HCT116 (cell line): ENCODE results near the gene SORL1. TPM values are rescaled to one million over a fixed set of nuclear protein-coding genes. Genes with fewer than 3 reads are reported as not detected.

Source experiments
- ATAC-seq: fragments of 200-7000 bp; cut with Tn5 transposase; 2 replicates; pipeline ENCODE4 v1.9.1; 2020; ENCODE audit warnings: mild to moderate bottlenecking, moderate library complexity
- BruUV-seq: library from RNA; stranded (reverse); fragments of 400-500 nt; replicated peaks from 2 replicates; lab custom pipeline; 2021; lab: Mats Ljungman, UMichigan
- CTCF ChIA-PET: fragments of 300-600 bp; sonication (Branson Sonifier 250); formaldehyde crosslinking; loops from one replicate; lab custom pipeline; 2021; ENCODE audit warnings: antibody characterized with exemption; lab: Charles Lee
- POLR2A ChIA-PET: fragments of 300-600, 350-600 bp; sonication (Branson Sonifier 250); formaldehyde crosslinking; loops from one replicate; lab custom pipeline; 2021; ENCODE audit warnings: antibody characterized with exemption; lab: Charles Lee
- RAD21 ChIA-PET, 2 experiments: fragments of 300-600 bp; sonication (Branson Sonifier 250); formaldehyde crosslinking; loops; one replicate each; lab custom pipeline; 2023; ENCODE audit warnings: low total read pairs in 2 of 2; ENCODE audit not compliant: uncharacterized antibody in 2 of 2, unreplicated experiment in 2 of 2, low non-redundant PET in 1 of 2; lab: Charles Lee
- DNase-seq: peaks from one replicate; pipeline ENCODE4 v3.0.0-alpha.2; 2010; ENCODE audit warnings: low read depth, low spot score
- H2AFZ ChIP-seq: fragments of 200-600 bp; shearing (Covaris generic), sonication (generic); 2 replicates; pipeline ENCODE4 v1.6.1; 2017; ENCODE audit warnings: low read depth, mixed run types, mixed read lengths, antibody characterized with exemption, low read length; ENCODE audit not compliant: poor library complexity, severe bottlenecking
- H3K27ac ChIP-seq: 2 replicates; pipeline ENCODE4 v1.5.1; 2012; ENCODE audit warnings: low read depth, low read length
- H3K27me3 ChIP-seq: fragments of 200-600 bp; sonication (generic); 2 replicates; pipeline ENCODE4 v1.6.1; 2016; ENCODE audit warnings: mixed run types, low read length, mixed read lengths; ENCODE audit not compliant: insufficient read depth
- H3K36me3 ChIP-seq, 2 experiments: fragments of 200-500 bp in 1 of 2; fragments of 200-600 bp in 1 of 2; sonication (Bioruptor generic) in 1 of 2; sonication (generic) in 1 of 2; 2 replicates each; pipeline versions ENCODE4 v1.5.1 to v1.6.1; 2014 to 2016; ENCODE audit warnings: low read length in 2 of 2, inconsistent platforms in 1 of 2, mixed read lengths in 1 of 2, mixed run types in 1 of 2; ENCODE audit not compliant: insufficient read depth in 2 of 2, control insufficient read depth in 1 of 2
- H3K4me1 ChIP-seq, 2 experiments: fragments of 200-600 bp in 1 of 2; sonication (generic) in 1 of 2; 2 replicates each; pipeline versions ENCODE4 v1.5.1 to v1.6.1; 2012 to 2017; ENCODE audit warnings: low read length in 2 of 2, inconsistent platforms in 1 of 2, mild to moderate bottlenecking in 1 of 2, mixed read lengths in 1 of 2, mixed run types in 1 of 2, moderate library complexity in 1 of 2; ENCODE audit not compliant: insufficient read depth in 2 of 2, control insufficient read depth in 1 of 2
- H3K4me2 ChIP-seq: fragments of 200-600 bp; sonication (generic); 2 replicates; pipeline ENCODE4 v1.6.1; 2017; ENCODE audit warnings: mixed run types, low read length, mixed read lengths
- H3K4me3 ChIP-seq, 2 experiments: fragments of 200-600 bp in 1 of 2; sonication (generic) in 1 of 2; replicated peaks in 1 of 2; 2 replicates each; pipeline ENCODE4 v1.5.1; 2011 to 2016; ENCODE audit warnings: low read length in 2 of 2, control low read depth in 1 of 2, low read depth in 1 of 2, mild to moderate bottlenecking in 1 of 2, mixed read lengths in 1 of 2, mixed run types in 1 of 2
- H3K79me2 ChIP-seq: fragments of 200-600 bp; sonication (generic); 2 replicates; pipeline ENCODE4 v1.6.1; 2017; ENCODE audit warnings: mild to moderate bottlenecking, mixed run types, low read length, moderate library complexity, mixed read lengths; ENCODE audit not compliant: insufficient read depth
- H3K9ac ChIP-seq: fragments of 200-600 bp; sonication (generic); 2 replicates; pipeline ENCODE4 v1.6.1; 2016; ENCODE audit warnings: low read length, mixed read lengths
- H3K9me2 ChIP-seq: fragments of 200-600 bp; sonication (generic), shearing (Covaris generic); 2 replicates; pipeline ENCODE4 v1.6.1; 2017; ENCODE audit warnings: mixed run types, mild to moderate bottlenecking, moderate library complexity; ENCODE audit not compliant: insufficient read depth
- H3K9me3 ChIP-seq, 2 experiments: fragments of 200-500 bp in 1 of 2; fragments of 200-600 bp in 1 of 2; sonication (Bioruptor generic) in 1 of 2; sonication (generic) in 1 of 2; 2 replicates each; pipeline ENCODE4 v1.6.1; 2014 to 2017; ENCODE audit warnings: low read length in 2 of 2, mixed read lengths in 2 of 2, inconsistent platforms in 1 of 2, low read depth in 1 of 2, mild to moderate bottlenecking in 1 of 2, mixed run types in 1 of 2, moderate library complexity in 1 of 2; ENCODE audit not compliant: control insufficient read depth in 1 of 2, insufficient read depth in 1 of 2
- H4K20me1 ChIP-seq: fragments of 200-600 bp; sonication (generic), shearing (Covaris generic); 2 replicates; pipeline ENCODE4 v1.6.1; 2017; ENCODE audit warnings: mixed run types, mild to moderate bottlenecking, moderate library complexity; ENCODE audit not compliant: insufficient read depth
- CBX3 ChIP-seq: IDR thresholded peaks from 2 replicates; pipeline ENCODE4 v1.6.1; 2012; ENCODE audit warnings: low read depth
- CEBPB ChIP-seq: IDR thresholded peaks from 2 replicates; pipeline ENCODE4 v1.6.1; 2012; ENCODE audit warnings: low read depth
- EGR1 ChIP-seq: IDR thresholded peaks from 2 replicates; pipeline ENCODE4 v1.6.1; 2012; ENCODE audit warnings: low read depth
- EZH2phosphoT487 ChIP-seq: fragments of 200-600 bp; IDR thresholded peaks from 2 replicates; pipeline ENCODE4 v1.6.1; 2018; ENCODE audit warnings: antibody characterized with exemption, borderline replicate concordance
- FOSL1 ChIP-seq: IDR thresholded peaks from 2 replicates; pipeline ENCODE4 v1.6.1; 2012; ENCODE audit warnings: low read depth
- JUND ChIP-seq: IDR thresholded peaks from 2 replicates; pipeline ENCODE4 v1.6.1; 2012
- POLR2AphosphoS5 ChIP-seq: IDR thresholded peaks from 2 replicates; pipeline ENCODE4 v1.6.1; 2011; ENCODE audit warnings: mild to moderate bottlenecking, low read depth, low read length, moderate library complexity
- RAD21 ChIP-seq: IDR thresholded peaks from 2 replicates; pipeline ENCODE4 v1.6.1; 2012; ENCODE audit warnings: low read depth, mild to moderate bottlenecking
- SP1 ChIP-seq: IDR thresholded peaks from 2 replicates; pipeline ENCODE4 v1.6.1; 2012; ENCODE audit warnings: low read depth
- SRF ChIP-seq: IDR thresholded peaks from 2 replicates; pipeline ENCODE4 v1.6.1; 2012; ENCODE audit warnings: low read depth
- TCF7L2 ChIP-seq: IDR thresholded peaks from 2 replicates; pipeline ENCODE4 v1.7.0; 2011; ENCODE audit warnings: borderline replicate concordance, inconsistent platforms; ENCODE audit not compliant: insufficient read depth, insufficient read length; ENCODE audit errors: extremely low read depth
- YY1 ChIP-seq: IDR thresholded peaks from 2 replicates; pipeline ENCODE4 v1.6.1; 2011; ENCODE audit warnings: low read length, low read depth, moderate library complexity, mild to moderate bottlenecking; ENCODE audit not compliant: insufficient replicate concordance; ENCODE audit errors: extremely low read depth
- ZFX ChIP-seq: fragments of 450-650 bp; IDR thresholded peaks from 2 replicates; pipeline ENCODE4 v1.6.1; 2017
- ZNF274 ChIP-seq: fragments of 200-500 bp; sonication (Bioruptor generic); IDR thresholded peaks from 2 replicates; pipeline ENCODE4 v1.6.1; 2014; ENCODE audit warnings: mild to moderate bottlenecking, low read depth, low read length, inconsistent platforms
- intact Hi-C: fragments of 100-400 bp; cut with micrococcal nuclease; formaldehyde crosslinking; loops from 2 replicates; pipeline ENCODE4 v1.10.0; 2022
- total RNA-seq: library from RNA; stranded (reverse); gene quantifications from one replicate; pipeline ENCODE4 v1.2.1, GENCODE V29; 2021; ENCODE audit not compliant: unreplicated experiment
- TF ChIP-seq, protein P1 (sequence below): IDR thresholded peaks from 2 replicates; pipeline ENCODE4 v1.6.1; 2011; ENCODE audit warnings: mild to moderate bottlenecking, low read length, moderate library complexity; ENCODE audit not compliant: insufficient replicate concordance; ENCODE audit errors: extremely low read depth
- TF ChIP-seq, protein P2 (sequence below): IDR thresholded peaks from 2 replicates; pipeline ENCODE4 v1.6.1; 2012
- TF ChIP-seq, protein P3 (sequence below): IDR thresholded peaks from 2 replicates; pipeline ENCODE4 v1.6.1; 2012; ENCODE audit warnings: low read depth
- TF ChIP-seq, protein P4 (sequence below), 3 experiments: fragments of 200-600 bp in 1 of 3; sonication (generic) in 1 of 3; IDR thresholded peaks in 2 of 3; conservative IDR thresholded peaks in 1 of 3; 2 replicates each; pipeline ENCODE4 v1.5.1; 2012 to 2017; ENCODE audit warnings: low read depth in 2 of 3, low read length in 2 of 3, antibody characterized with exemption in 1 of 3, borderline replicate concordance in 1 of 3, control low read depth in 1 of 3, mild to moderate bottlenecking in 1 of 3, mixed read lengths in 1 of 3, mixed run types in 1 of 3, moderate library complexity in 1 of 3; ENCODE audit not compliant: insufficient read depth in 1 of 3

Gene SORL1
- total RNA-seq, 1 experiment from 2014 or later, result 17.4 TPM

DNA sequence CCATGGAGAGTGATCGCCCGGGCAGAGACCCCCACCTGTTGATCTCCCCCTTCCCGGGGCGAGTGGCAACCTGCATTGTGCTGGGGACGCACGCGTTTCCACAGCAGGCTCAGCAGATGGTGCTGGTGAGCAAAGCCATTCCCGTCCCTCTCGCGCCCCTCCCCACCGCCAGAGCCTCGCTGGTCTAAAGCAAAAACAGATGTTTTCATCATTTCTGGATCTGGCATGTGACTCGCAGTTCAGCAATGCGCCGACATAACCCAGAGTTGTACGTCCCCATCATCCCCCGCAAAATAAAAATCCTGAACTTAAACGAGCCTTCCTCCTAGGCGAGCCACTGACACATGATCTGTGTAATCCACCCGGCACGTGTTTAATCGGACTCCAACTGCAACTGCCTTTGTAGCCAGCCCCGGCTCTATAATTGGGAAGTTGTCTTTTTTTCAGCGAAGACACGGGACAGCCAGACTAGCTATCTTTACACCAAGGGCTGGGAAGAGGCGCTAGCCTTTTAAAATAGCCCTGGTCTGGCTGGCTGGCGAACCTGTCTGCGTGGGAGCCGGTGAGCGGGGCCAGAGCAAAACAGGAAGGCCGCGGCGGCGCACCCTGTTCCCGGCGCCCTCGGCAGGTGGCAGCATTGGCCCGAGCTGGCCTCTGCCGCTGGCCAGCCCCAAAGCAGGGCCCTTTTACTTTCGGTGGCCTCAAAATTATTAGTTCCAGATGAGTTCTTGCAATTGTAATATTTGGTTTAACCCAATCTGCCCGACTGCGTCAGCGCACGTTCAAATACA, 203.6 kb downstream of the SORL1 start:
- Histone ChIP-seq H3K36me3 (no peaks in the 10 kb centered on the region), H3K4me3 (peak overlapping the region; percentile 28 to 51), H3K9me3 (no peaks in the 10 kb centered on the region), H2AFZ (peak overlapping the region; percentile 96), H3K4me2 (peak overlapping the region; percentile 82), H3K9me2 (no peaks in the 10 kb centered on the region), H3K9ac (peak overlapping the region; percentile 63), H3K79me2 (no peaks in the 10 kb centered on the region), H3K4me1 (peaks cover 19 to 34% of the 10 kb centered on the region in 2 experiments), H3K27me3 (no peaks in the 10 kb centered on the region), H4K20me1 (no peaks in the 10 kb centered on the region), H3K27ac (peak overlapping the region; percentile 62)
- POLR2A ChIA-PET, result interaction anchor here (0.7 to 1.0 kb wide), 2 partner anchors 849 to 850 kb away, joined by 3 to 5 read pairs; no protein-coding TSS in a partner anchor
- CTCF ChIA-PET, result interaction anchor here (0.5 to 5.5 kb wide), 8 partner anchors 9 to 941 kb away, joined by 3 to 54 read pairs (median 4); no protein-coding TSS in a partner anchor
- BruUV-seq, result TSS peak; percentile 71
- intact Hi-C loops, result loop anchor here (1.0 to 10.0 kb wide), 6 partner anchors 367 to 929 kb away; no protein-coding TSS in a partner anchor
- peak; percentile 60 for DNase-seq
- peak; percentile 92 for ATAC-seq
- RAD21 ChIA-PET, result interaction anchor here in 1 of 2 experiments (1.2 to 2.3 kb wide), 2 partner anchors 547 to 850 kb away, joined by 4 to 9 read pairs; no protein-coding TSS in a partner anchor
- no peak for TF ChIP-seq EZH2phosphoT487
- no peak for TF ChIP-seq FOSL1
- TF ChIP-seq RAD21, result peak; percentile 99
- TF ChIP-seq POLR2AphosphoS5, result no peak
- TF ChIP-seq ZNF274, result no peak
- peak; percentile 22 for TF ChIP-seq YY1
- TF ChIP-seq, protein P1, sequence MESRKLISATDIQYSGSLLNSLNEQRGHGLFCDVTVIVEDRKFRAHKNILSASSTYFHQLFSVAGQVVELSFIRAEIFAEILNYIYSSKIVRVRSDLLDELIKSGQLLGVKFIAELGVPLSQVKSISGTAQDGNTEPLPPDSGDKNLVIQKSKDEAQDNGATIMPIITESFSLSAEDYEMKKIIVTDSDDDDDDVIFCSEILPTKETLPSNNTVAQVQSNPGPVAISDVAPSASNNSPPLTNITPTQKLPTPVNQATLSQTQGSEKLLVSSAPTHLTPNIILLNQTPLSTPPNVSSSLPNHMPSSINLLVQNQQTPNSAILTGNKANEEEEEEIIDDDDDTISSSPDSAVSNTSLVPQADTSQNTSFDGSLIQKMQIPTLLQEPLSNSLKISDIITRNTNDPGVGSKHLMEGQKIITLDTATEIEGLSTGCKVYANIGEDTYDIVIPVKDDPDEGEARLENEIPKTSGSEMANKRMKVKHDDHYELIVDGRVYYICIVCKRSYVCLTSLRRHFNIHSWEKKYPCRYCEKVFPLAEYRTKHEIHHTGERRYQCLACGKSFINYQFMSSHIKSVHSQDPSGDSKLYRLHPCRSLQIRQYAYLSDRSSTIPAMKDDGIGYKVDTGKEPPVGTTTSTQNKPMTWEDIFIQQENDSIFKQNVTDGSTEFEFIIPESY, result no peak
- peak; percentile 75 for TF ChIP-seq EGR1
- TF ChIP-seq JUND, result no peak
- no peak for TF ChIP-seq CBX3
- no peak for TF ChIP-seq SRF
- TF ChIP-seq ZFX, result peak; percentile 41; the same call in 1 of the 2 replicates
- TF ChIP-seq, protein P2, sequence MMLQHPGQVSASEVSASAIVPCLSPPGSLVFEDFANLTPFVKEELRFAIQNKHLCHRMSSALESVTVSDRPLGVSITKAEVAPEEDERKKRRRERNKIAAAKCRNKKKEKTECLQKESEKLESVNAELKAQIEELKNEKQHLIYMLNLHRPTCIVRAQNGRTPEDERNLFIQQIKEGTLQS, result no peak
- TF ChIP-seq TCF7L2, result peak; percentile 13
- no peak for TF ChIP-seq SP1
- TF ChIP-seq, protein P3, sequence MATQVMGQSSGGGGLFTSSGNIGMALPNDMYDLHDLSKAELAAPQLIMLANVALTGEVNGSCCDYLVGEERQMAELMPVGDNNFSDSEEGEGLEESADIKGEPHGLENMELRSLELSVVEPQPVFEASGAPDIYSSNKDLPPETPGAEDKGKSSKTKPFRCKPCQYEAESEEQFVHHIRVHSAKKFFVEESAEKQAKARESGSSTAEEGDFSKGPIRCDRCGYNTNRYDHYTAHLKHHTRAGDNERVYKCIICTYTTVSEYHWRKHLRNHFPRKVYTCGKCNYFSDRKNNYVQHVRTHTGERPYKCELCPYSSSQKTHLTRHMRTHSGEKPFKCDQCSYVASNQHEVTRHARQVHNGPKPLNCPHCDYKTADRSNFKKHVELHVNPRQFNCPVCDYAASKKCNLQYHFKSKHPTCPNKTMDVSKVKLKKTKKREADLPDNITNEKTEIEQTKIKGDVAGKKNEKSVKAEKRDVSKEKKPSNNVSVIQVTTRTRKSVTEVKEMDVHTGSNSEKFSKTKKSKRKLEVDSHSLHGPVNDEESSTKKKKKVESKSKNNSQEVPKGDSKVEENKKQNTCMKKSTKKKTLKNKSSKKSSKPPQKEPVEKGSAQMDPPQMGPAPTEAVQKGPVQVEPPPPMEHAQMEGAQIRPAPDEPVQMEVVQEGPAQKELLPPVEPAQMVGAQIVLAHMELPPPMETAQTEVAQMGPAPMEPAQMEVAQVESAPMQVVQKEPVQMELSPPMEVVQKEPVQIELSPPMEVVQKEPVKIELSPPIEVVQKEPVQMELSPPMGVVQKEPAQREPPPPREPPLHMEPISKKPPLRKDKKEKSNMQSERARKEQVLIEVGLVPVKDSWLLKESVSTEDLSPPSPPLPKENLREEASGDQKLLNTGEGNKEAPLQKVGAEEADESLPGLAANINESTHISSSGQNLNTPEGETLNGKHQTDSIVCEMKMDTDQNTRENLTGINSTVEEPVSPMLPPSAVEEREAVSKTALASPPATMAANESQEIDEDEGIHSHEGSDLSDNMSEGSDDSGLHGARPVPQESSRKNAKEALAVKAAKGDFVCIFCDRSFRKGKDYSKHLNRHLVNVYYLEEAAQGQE, result no peak
- TF ChIP-seq, protein P4, sequence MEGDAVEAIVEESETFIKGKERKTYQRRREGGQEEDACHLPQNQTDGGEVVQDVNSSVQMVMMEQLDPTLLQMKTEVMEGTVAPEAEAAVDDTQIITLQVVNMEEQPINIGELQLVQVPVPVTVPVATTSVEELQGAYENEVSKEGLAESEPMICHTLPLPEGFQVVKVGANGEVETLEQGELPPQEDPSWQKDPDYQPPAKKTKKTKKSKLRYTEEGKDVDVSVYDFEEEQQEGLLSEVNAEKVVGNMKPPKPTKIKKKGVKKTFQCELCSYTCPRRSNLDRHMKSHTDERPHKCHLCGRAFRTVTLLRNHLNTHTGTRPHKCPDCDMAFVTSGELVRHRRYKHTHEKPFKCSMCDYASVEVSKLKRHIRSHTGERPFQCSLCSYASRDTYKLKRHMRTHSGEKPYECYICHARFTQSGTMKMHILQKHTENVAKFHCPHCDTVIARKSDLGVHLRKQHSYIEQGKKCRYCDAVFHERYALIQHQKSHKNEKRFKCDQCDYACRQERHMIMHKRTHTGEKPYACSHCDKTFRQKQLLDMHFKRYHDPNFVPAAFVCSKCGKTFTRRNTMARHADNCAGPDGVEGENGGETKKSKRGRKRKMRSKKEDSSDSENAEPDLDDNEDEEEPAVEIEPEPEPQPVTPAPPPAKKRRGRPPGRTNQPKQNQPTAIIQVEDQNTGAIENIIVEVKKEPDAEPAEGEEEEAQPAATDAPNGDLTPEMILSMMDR (IDR thresholded peaks at IDR 0.05 in 2 of 3, conservative IDR thresholded peaks at IDR 0.05 in 1 of 3; ENCODE audit: borderline replicate concordance in 1 of 3, insufficient read depth in 1 of 3, low read depth in 2 of 3, low read length in 2 of 3), result peak; percentile 83 to 90 (median 84)
- no peak for TF ChIP-seq CEBPB
